ENCODE results near the gene TMEM98.

The TMEM98 gene

DNA sequence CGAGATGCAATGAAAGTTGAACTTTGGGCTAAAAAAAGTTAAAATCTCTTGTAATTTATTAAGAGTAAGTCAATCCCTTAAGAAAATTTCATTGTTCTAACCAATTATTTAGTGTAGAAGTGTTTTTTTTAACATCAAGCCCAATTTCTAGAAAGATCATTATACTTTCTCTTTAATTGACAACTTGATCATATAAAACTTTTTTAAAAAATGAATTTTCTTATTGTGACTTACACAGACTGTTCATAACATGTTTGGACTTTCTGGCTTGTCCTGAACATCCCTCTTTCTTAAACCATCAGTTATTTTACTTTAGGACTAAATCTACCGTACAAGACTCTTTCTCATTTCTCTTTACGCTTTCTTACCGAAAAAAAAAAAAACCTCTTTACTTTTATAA is 26.2 kb upstream of the TMEM98 start:
- H3K9ac ChIP-seq (ENCODE audit: low read length), result no peak overlapping the region
- TF ChIP-seq EZH2phosphoT487 (conservative IDR thresholded peaks at IDR 0.05; ENCODE audit: low read length), result no peak
- TF ChIP-seq, protein P1, sequence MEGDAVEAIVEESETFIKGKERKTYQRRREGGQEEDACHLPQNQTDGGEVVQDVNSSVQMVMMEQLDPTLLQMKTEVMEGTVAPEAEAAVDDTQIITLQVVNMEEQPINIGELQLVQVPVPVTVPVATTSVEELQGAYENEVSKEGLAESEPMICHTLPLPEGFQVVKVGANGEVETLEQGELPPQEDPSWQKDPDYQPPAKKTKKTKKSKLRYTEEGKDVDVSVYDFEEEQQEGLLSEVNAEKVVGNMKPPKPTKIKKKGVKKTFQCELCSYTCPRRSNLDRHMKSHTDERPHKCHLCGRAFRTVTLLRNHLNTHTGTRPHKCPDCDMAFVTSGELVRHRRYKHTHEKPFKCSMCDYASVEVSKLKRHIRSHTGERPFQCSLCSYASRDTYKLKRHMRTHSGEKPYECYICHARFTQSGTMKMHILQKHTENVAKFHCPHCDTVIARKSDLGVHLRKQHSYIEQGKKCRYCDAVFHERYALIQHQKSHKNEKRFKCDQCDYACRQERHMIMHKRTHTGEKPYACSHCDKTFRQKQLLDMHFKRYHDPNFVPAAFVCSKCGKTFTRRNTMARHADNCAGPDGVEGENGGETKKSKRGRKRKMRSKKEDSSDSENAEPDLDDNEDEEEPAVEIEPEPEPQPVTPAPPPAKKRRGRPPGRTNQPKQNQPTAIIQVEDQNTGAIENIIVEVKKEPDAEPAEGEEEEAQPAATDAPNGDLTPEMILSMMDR (IDR thresholded peaks at IDR 0.05; ENCODE audit: insufficient read depth, low read length, poor library complexity, severe bottlenecking), result no peak
- no peaks in the 10 kb centered on the region for H3K27me3 ChIP-seq (ENCODE audit: low read length)
- no peaks in the 10 kb centered on the region for H3K9me2 ChIP-seq (replicated peaks; ENCODE audit: insufficient read depth, low read length)
- no peak overlapping the region for H2AFZ ChIP-seq (ENCODE audit: low read depth, low read length, severe bottlenecking)
- 0 out of 2 replicates have a peak, but pooled peaks cover 3% of the 10 kb centered on the region for H3K36me3 ChIP-seq (ENCODE audit: low read length)
- H3K27ac ChIP-seq (ENCODE audit: low read depth, low read length), result no peak overlapping the region
- no peak overlapping the region for H3K4me2 ChIP-seq (ENCODE audit: low read depth, low read length, poor library complexity, severe bottlenecking)
- no peak overlapping the region for H3K4me3 ChIP-seq (ENCODE audit: insufficient read depth, low read length, poor library complexity, severe bottlenecking)
- H3K79me2 ChIP-seq (ENCODE audit: insufficient read depth, low read length), result no peaks in the 10 kb centered on the region
- H3F3A ChIP-seq (ENCODE audit: insufficient read depth), result no peaks in the 10 kb centered on the region
- H4K20me1 ChIP-seq (ENCODE audit: low read depth, low read length), result no peaks in the 10 kb centered on the region
- H3K9me3 ChIP-seq (ENCODE audit: insufficient read depth, low read length), result no peaks in the 10 kb centered on the region

DNA sequence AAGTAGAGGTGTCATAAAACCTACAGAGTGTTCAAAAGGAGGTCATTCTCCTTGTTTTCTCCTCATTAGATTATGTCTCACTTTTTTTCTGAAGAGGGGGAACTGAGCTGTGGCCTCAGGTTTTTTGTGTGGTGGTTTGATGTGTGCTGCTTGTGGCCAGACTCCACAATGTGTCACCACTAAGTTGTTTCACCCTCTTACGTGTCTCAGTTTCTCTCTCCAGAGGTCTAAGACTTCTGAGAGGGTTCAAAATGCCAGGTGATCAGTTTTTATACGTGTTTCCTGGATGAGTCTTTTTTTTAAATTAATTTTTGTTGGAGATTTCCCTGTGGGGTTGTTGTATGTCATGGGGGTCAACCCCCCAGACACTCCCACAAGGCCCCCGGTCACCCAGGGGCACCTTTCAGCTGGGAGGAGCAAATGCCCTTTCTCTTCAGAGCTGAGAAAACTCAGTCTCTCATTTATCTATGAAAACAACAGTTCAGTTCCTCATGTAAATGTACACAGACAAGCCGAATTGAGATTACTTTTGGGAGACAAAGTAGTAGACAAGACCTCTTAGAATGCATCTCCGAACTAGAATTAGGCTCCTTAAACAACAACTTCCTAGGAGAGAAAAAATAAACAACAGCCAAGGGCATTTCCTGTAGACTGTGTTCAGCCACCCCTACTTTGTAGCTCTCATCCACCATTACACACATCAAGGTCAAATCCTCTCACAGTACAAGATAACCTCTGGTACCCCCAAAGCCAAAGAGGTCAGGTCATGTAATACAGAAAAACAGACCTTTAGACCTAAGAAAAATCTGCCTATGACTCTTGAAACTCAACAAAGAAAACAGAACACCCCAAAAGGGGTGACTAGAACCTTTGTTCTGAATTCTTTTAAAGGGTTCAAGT is 23.9 kb upstream of the TMEM98 start:
- Histone ChIP-seq H2AFZ (ENCODE audit: low read depth, low read length, severe bottlenecking) (no peak overlapping the region), H3K9me2 (replicated peaks; ENCODE audit: insufficient read depth, low read length) (no peaks in the 10 kb centered on the region), H3K79me2 (ENCODE audit: insufficient read depth, low read length) (no peaks in the 10 kb centered on the region), H3K36me3 (ENCODE audit: low read length) (0 out of 2 replicates have a peak, but pooled peaks cover 3% of the 10 kb centered on the region), H3K9ac (ENCODE audit: low read length) (no peak overlapping the region), H3K27me3 (ENCODE audit: low read length) (no peaks in the 10 kb centered on the region), H3K27ac (ENCODE audit: low read depth, low read length) (no peak overlapping the region), H3K4me2 (ENCODE audit: low read depth, low read length, poor library complexity, severe bottlenecking) (no peak overlapping the region), H3F3A (ENCODE audit: insufficient read depth) (no peaks in the 10 kb centered on the region), H3K4me3 (ENCODE audit: insufficient read depth, low read length, poor library complexity, severe bottlenecking) (no peak overlapping the region), H4K20me1 (ENCODE audit: low read depth, low read length) (no peaks in the 10 kb centered on the region), H3K9me3 (ENCODE audit: insufficient read depth, low read length) (no peaks in the 10 kb centered on the region)
- TF ChIP-seq, protein P1 (IDR thresholded peaks at IDR 0.05; ENCODE audit: insufficient read depth, low read length, poor library complexity, severe bottlenecking), result no peak
- TF ChIP-seq EZH2phosphoT487 (conservative IDR thresholded peaks at IDR 0.05; ENCODE audit: low read length), result no peak

DNA sequence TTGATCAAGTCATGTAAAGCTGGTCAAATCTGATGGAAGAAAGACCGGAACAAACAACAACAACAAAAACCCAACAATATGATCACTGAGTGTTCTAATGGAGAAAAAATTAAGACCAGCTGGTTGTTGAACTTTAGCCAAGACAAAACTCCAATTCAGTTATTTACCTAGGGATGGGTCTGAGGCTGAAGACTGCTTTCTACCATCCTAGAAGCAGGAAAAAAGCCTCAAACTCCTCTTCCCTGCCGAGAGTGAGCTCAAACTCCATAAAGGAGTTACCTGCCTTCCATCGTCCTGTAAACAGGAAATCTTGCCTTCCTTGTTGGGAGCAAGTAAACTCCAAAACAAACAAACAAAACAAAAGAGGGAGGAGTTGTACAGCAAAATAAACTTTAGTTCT is 23.1 kb upstream of the TMEM98 start:
- Histone ChIP-seq H3K36me3 (ENCODE audit: low read length) (0 out of 2 replicates have a peak, but pooled peaks cover 3% of the 10 kb centered on the region), H3K27me3 (ENCODE audit: low read length) (no peaks in the 10 kb centered on the region), H3K79me2 (ENCODE audit: insufficient read depth, low read length) (no peaks in the 10 kb centered on the region), H3K4me2 (ENCODE audit: low read depth, low read length, poor library complexity, severe bottlenecking) (no peak overlapping the region), H3K9ac (ENCODE audit: low read length) (no peak overlapping the region), H3F3A (ENCODE audit: insufficient read depth) (no peaks in the 10 kb centered on the region), H4K20me1 (ENCODE audit: low read depth, low read length) (no peaks in the 10 kb centered on the region), H3K4me3 (ENCODE audit: insufficient read depth, low read length, poor library complexity, severe bottlenecking) (no peak overlapping the region), H3K9me2 (replicated peaks; ENCODE audit: insufficient read depth, low read length) (no peaks in the 10 kb centered on the region), H2AFZ (ENCODE audit: low read depth, low read length, severe bottlenecking) (no peak overlapping the region), H3K27ac (ENCODE audit: low read depth, low read length) (no peak overlapping the region), H3K9me3 (ENCODE audit: insufficient read depth, low read length) (no peaks in the 10 kb centered on the region)
- TF ChIP-seq, protein P1 (IDR thresholded peaks at IDR 0.05; ENCODE audit: insufficient read depth, low read length, poor library complexity, severe bottlenecking), result no peak
- no peak for TF ChIP-seq EZH2phosphoT487 (conservative IDR thresholded peaks at IDR 0.05; ENCODE audit: low read length)
